Endothelial cell (in vitro differentiated cells): ENCODE data around the gene RNF26. TPM values are rescaled to one million over a fixed set of nuclear protein-coding genes. Genes with fewer than 3 reads are reported as not detected.

Experiments
- DNase-seq: peaks from one replicate; pipeline ENCODE4 v3.0.0; 2021; ENCODE audit warnings: low spot score
- H3K27ac Mint-ChIP-seq: one replicate; pipeline ENCODE4 v1.8.0; 2021; ENCODE audit warnings: mixed read lengths, inconsistent platforms; ENCODE audit not compliant: unreplicated experiment
- H3K27me3 Mint-ChIP-seq: one replicate; pipeline ENCODE4 v1.8.0; 2021; ENCODE audit warnings: mild to moderate bottlenecking, moderate library complexity, mixed read lengths, inconsistent platforms; ENCODE audit not compliant: unreplicated experiment
- H3K36me3 Mint-ChIP-seq: one replicate; pipeline ENCODE4 v1.8.0; 2021; ENCODE audit warnings: mild to moderate bottlenecking, low read depth, mixed read lengths, inconsistent platforms; ENCODE audit not compliant: unreplicated experiment
- H3K4me1 Mint-ChIP-seq: one replicate; pipeline ENCODE4 v1.8.0; 2021; ENCODE audit warnings: mild to moderate bottlenecking, mixed read lengths, inconsistent platforms; ENCODE audit not compliant: unreplicated experiment
- H3K4me3 Mint-ChIP-seq: one replicate; pipeline ENCODE4 v1.8.0; 2021; ENCODE audit warnings: mild to moderate bottlenecking, mixed read lengths, inconsistent platforms; ENCODE audit not compliant: unreplicated experiment
- H3K9me3 Mint-ChIP-seq: one replicate; pipeline ENCODE4 v1.8.0; 2021; ENCODE audit warnings: mixed read lengths, inconsistent platforms; ENCODE audit not compliant: unreplicated experiment
- CTCF ChIP-seq: fragments of 200-600 bp; sonication (generic); IDR thresholded peaks from one replicate; pipeline ENCODE4 v1.5.0; 2021; ENCODE audit warnings: antibody characterized with exemption; ENCODE audit not compliant: unreplicated experiment
- total RNA-seq: library from RNA; stranded (reverse); fragmentation: NEBNext Ultra II Directional; extraction: Animal tissue kit (Norgen Biotek cat#: 25700); gene quantifications from one replicate; pipeline ENCODE4 v1.2.1, GENCODE V29; 2021; ENCODE audit not compliant: unreplicated experiment

RNF26 gene
- total RNA-seq, 1 donor from 2014 or later, result 31.5 TPM

- Mint-ChIP-seq H3K9me3 (no peaks in the 10 kb centered on the region), H3K27ac (no peak overlapping the region), H3K27me3 (peaks cover 18% of the 10 kb centered on the region), H3K36me3 (peaks cover 3% of the 10 kb centered on the region), H3K4me3 (no peak overlapping the region), H3K4me1 (peaks cover 9% of the 10 kb centered on the region)
- no peak for DNase-seq
- no peak for TF ChIP-seq CTCF
Observed at GRCh38 chr11:119365071-119365591, 30.8 kb downstream of the RNF26 start.

DNA sequence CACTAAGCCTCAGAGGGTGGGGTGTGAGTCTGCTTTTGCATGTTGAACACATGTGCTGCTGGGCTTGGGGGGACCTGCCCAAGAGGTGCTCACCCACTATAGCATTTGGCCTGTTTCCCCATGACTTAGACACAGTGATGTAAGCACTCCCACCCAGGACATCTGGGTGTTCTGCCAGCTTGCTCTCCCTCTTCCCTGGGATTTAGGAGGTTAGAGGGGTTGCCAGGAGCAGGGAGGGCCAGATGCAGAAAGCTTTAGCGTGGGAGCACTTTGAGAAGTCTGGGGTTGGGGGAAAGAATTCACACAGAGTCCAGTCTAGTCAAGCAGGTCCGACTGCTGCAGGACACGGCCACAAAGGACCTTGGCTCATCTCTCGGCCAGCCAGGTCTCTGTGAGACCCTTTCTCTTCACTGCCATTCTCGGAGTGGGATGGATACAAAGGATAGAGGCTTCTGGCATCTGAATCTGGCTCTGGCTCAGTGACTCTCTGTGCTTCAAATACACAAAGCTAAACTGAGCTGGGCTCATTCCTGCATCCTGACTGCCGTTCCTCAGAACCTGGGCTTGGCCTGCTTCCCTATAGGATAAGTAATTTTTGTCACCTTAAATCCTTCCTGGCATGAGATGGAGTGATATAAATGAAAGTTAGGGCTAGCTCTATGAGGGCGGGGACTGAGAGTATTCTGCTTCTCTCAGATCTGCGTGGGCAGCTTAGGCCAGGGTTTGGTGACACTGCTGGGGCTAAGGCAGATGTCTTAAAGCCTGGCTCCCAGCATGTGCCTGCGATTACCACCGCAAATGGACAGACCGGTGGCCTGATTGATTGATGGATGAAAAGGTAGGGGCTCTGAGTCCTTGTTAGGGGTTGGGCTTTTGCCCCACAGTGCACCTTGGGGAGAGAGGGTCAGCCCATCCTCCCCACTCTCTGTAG lies 32.6 kb downstream of the RNF26 start:
- Mint-ChIP-seq H3K4me3 (no peak overlapping the region), H3K4me1 (peaks cover 6% of the 10 kb centered on the region), H3K27me3 (peaks cover 23% of the 10 kb centered on the region), H3K36me3 (peaks cover 3% of the 10 kb centered on the region), H3K27ac (no peak overlapping the region), H3K9me3 (no peaks in the 10 kb centered on the region)
- DNase-seq, result no peak
- TF ChIP-seq CTCF, result no peak

- Mint-ChIP-seq H3K9me3 (no peaks in the 10 kb centered on the region), H3K4me1 (peaks cover 6% of the 10 kb centered on the region), H3K27me3 (peaks cover 16% of the 10 kb centered on the region), H3K27ac (no peak overlapping the region), H3K4me3 (no peak overlapping the region), H3K36me3 (peaks cover 3% of the 10 kb centered on the region)
- TF ChIP-seq CTCF, result no peak
- no peak for DNase-seq
Observed at GRCh38 chr11:119367661-119368120, 33.4 kb downstream of the RNF26 start.

DNA sequence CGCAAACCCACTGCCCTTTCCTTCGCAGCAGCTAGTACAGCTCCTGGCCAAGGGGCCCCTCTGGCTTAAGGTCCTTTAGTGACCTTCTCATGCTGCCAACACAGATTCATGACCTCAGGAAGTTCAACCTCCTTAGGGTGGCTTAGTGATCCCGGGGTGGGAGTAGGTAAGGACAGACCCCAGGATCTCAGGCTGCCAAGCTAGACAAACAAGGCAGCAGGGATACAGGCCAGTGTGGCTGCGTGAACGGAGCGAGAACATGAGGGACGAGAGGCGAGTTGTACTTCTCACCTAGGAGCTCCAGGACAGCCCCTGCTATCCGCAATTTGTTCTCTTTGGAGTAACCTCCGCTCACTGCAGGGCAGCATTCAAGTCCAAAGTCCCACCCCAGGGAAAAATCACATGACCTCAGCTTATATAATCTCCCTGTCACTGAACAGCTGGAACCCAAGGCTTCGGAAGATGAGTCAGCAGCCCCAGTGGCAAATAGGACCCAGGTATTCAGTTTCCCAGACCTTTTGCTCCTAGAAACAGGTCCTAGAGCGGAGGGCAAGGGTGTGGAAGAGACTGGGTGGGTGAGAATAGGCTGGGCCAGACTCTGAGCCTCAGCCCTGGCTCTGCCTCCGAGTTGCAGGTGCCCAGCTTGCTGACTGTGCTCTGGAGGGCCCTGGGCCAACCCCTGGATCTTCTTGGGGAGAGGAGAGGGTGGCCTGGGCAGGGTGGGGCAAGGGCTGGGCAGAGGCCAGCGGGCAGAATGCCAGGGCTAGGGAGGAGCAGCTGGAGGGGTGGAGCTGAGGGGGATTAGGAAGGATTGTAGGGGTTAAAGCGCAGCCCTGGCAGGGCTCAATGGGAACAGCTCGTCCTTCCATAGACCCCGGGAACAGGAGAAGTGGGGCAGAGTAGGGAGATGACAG lies 34.1 kb downstream of the RNF26 start:
- Mint-ChIP-seq H3K4me1 (peaks cover 6% of the 10 kb centered on the region), H3K36me3 (peaks cover 3% of the 10 kb centered on the region), H3K4me3 (no peak overlapping the region), H3K27ac (no peak overlapping the region), H3K27me3 (peaks cover 15% of the 10 kb centered on the region), H3K9me3 (no peaks in the 10 kb centered on the region)
- no peak for DNase-seq
- no peak for TF ChIP-seq CTCF
